ENCODE data around the gene MSANTD2.

Gene MSANTD2

GRCh38 chr11:124800226-124800929, at the start of gene MSANTD2:
Gene MSANTD2, minus strand, starts transcription at chr11:124800406. Its CDS starts 26 bp downstream, at chr11:124800380.
- peak; percentile 80 for DNase-seq (ENCODE audit: low read depth)

- DNase-seq (ENCODE audit: low read depth) = no peak
These were observed 46.0 kb upstream of the MSANTD2 start for GRCh38 chr11:124846070-124846673.

- DNase-seq (ENCODE audit: low read depth) = no peak
These were observed 44.5 kb upstream of the MSANTD2 start for GRCh38 chr11:124844664-124845079.

- DNase-seq (ENCODE audit: low read depth) = no peak
These were observed 43.4 kb upstream of the MSANTD2 start for GRCh38 chr11:124843616-124843910.

- no peak for DNase-seq (ENCODE audit: low read depth)
These were observed 42.1 kb upstream of the MSANTD2 start for GRCh38 chr11:124842305-124842704.

- no peak for DNase-seq (ENCODE audit: low read depth)
These were observed 41.6 kb upstream of the MSANTD2 start for GRCh38 chr11:124841840-124842239.

- no peak for DNase-seq (ENCODE audit: low read depth)
These were observed 41.0 kb upstream of the MSANTD2 start for GRCh38 chr11:124841201-124841600.

- DNase-seq (ENCODE audit: low read depth) = no peak
These were observed 40.5 kb upstream of the MSANTD2 start for GRCh38 chr11:124840666-124841065.

GRCh38 chr11:124839972-124840621, 39.9 kb upstream of the MSANTD2 start:
- DNase-seq (ENCODE audit: low read depth) = no peak

GRCh38 chr11:124839128-124839971, 39.1 kb upstream of the MSANTD2 start:
- DNase-seq (ENCODE audit: low read depth) = no peak

- DNase-seq (ENCODE audit: low read depth) = no peak
These were observed 38.6 kb upstream of the MSANTD2 start for GRCh38 chr11:124838805-124839127.

- DNase-seq (ENCODE audit: low read depth) = no peak
These were observed 37.3 kb upstream of the MSANTD2 start for GRCh38 chr11:124837491-124837856.

- DNase-seq (ENCODE audit: low read depth) = no peak
These were observed 35.7 kb upstream of the MSANTD2 start for GRCh38 chr11:124835918-124836317.

GRCh38 chr11:124834526-124835180, 34.4 kb upstream of the MSANTD2 start:
- no peak for DNase-seq (ENCODE audit: low read depth)

GRCh38 chr11:124832571-124832970, 32.4 kb upstream of the MSANTD2 start:
- DNase-seq (ENCODE audit: low read depth) = no peak

- DNase-seq (ENCODE audit: low read depth) = no peak
These were observed 31.7 kb upstream of the MSANTD2 start for GRCh38 chr11:124831897-124832296.

- DNase-seq (ENCODE audit: low read depth) = no peak
These were observed 30.5 kb upstream of the MSANTD2 start for GRCh38 chr11:124830749-124831148.

GRCh38 chr11:124829986-124830385, 29.8 kb upstream of the MSANTD2 start:
- no peak for DNase-seq (ENCODE audit: low read depth)

- DNase-seq (ENCODE audit: low read depth) = no peak
These were observed 25.7 kb upstream of the MSANTD2 start for GRCh38 chr11:124825876-124826275.

GRCh38 chr11:124823512-124824376, 23.5 kb upstream of the MSANTD2 start:
- no peak for DNase-seq (ENCODE audit: low read depth)

- no peak for DNase-seq (ENCODE audit: low read depth)
These were observed 22.0 kb upstream of the MSANTD2 start for GRCh38 chr11:124821995-124822730.

Data from stimulated activated CD8-positive, alpha-beta memory T cell treated with anti-CD3 and anti-CD28 coated beads, Interleukin-12 subunit alpha, Interleukin-12 subunit beta, amount 100 ng/mL, for 4 hours (primary cell).